ENCODE measurements around the gene EEF1B2. TPM values are rescaled to one million over a fixed set of nuclear protein-coding genes. Genes with fewer than 3 reads are reported as not detected.

The EEF1B2 gene
- total RNA-seq, 1 experiment from 2014 or later, result 768 TPM

- no peak overlapping the region for H2BK12ac ChIP-seq (ENCODE audit: insufficient read length, low read depth, low read length)
- H3K27me3 Mint-ChIP-seq (ENCODE audit: low read depth), result no peaks in the 10 kb centered on the region
- no peak overlapping the region for H3K9ac ChIP-seq (ENCODE audit: extremely low read depth, insufficient read length, low read length)
- H2BK20ac ChIP-seq (ENCODE audit: low read depth, low read length, poor library complexity, severe bottlenecking), result no peak overlapping the region
- H3K27me3 ChIP-seq (ENCODE audit: insufficient read depth, low read length), result no peaks in the 10 kb centered on the region
- no peak overlapping the region for H3K23ac ChIP-seq (ENCODE audit: insufficient read length, low read depth, low read length)
- TF ChIP-seq CTCF (conservative IDR thresholded peaks at IDR 0.05), result no peak
- H3K79me2 ChIP-seq (ENCODE audit: insufficient read depth, low read length), result no peaks in the 10 kb centered on the region
- no peak overlapping the region for H3K27ac ChIP-seq (ENCODE audit: insufficient read length, low read depth, low read length)
- no peak overlapping the region for H3T11ph ChIP-seq (ENCODE audit: low read length)
- no peak overlapping the region for H2BK15ac ChIP-seq (ENCODE audit: low read depth, low read length)
- H4K91ac ChIP-seq (ENCODE audit: insufficient read length, low read depth, low read length), result no peak overlapping the region
- H3K4me3 Mint-ChIP-seq, result no peak overlapping the region
- H3K9me3 ChIP-seq (ENCODE audit: control insufficient read depth, low read depth, low read length), result no peaks in the 10 kb centered on the region
- H4K20me1 ChIP-seq (ENCODE audit: control insufficient read depth, insufficient read depth, insufficient read length), result no peaks in the 10 kb centered on the region
- H3K9me3 Mint-ChIP-seq, result peaks cover 17 to 18% of the 10 kb centered on the region in 2 experiments; a peak in 4 of 5 replicates
- no peak overlapping the region for H3K4ac ChIP-seq (ENCODE audit: low read depth, low read length)
- H3K27ac Mint-ChIP-seq, result no peak overlapping the region
- no peak overlapping the region for H3K56ac ChIP-seq (ENCODE audit: insufficient read length, low read depth, low read length)
- no peak overlapping the region for H4K8ac ChIP-seq (replicated peaks; ENCODE audit: insufficient read length, low read depth, low read length)
- peaks cover 13 to 23% (median 18%) of the 10 kb centered on the region in 3 experiments; a peak in 6 of 7 replicates for H3K36me3 Mint-ChIP-seq (ENCODE audit: insufficient read depth in 1 of 3, low read depth in 3 of 3)
- H2AFZ ChIP-seq (ENCODE audit: low read length), result no peak overlapping the region
- no peak overlapping the region for H3K18ac ChIP-seq (ENCODE audit: insufficient read length, low read depth, low read length)
- H3K23me2 ChIP-seq (ENCODE audit: insufficient read length, low read depth, low read length, poor library complexity, severe bottlenecking), result no peaks in the 10 kb centered on the region
- no peaks in the 10 kb centered on the region for H3K79me1 ChIP-seq (ENCODE audit: insufficient read depth, low read depth, low read length, poor library complexity, severe bottlenecking)
- no peak overlapping the region for H4K5ac ChIP-seq (ENCODE audit: insufficient read length, low read depth, low read length)
- H3K4me2 ChIP-seq (ENCODE audit: insufficient read depth, insufficient read length, low read length), result no peak overlapping the region
- no peak overlapping the region for H2BK120ac ChIP-seq (ENCODE audit: low read depth, low read length, poor library complexity, severe bottlenecking)
- H2BK5ac ChIP-seq (ENCODE audit: insufficient read length, low read length), result no peak overlapping the region
- H2AK5ac ChIP-seq (ENCODE audit: insufficient read length, low read length), result no peak overlapping the region
- H3K4me1 Mint-ChIP-seq, result peaks cover 4 to 8% of the 10 kb centered on the region in 2 experiments; a peak in 2 of 4 replicates
- WGBS (ENCODE audit: extremely low coverage, insufficient read length, low lambda C conversion rate), result no CpG with 5 or more reads among the region's 4 CpGs
- H3K4me1 ChIP-seq (ENCODE audit: insufficient read depth, low read length), result no peaks in the 10 kb centered on the region
- no peak overlapping the region for H3K14ac ChIP-seq (ENCODE audit: insufficient read depth, low read length)
- DNase-seq, result no peak
These were observed 13.5 kb downstream of the EEF1B2 start for GRCh38 chr2:206173147-206173546.

Measured in H9 (cell line).